BJ (cell line): ENCODE data around the gene OXA1L. TPM values are rescaled to one million over a fixed set of nuclear protein-coding genes. Genes with fewer than 3 reads are reported as not detected.
A peak's percentile ranks its signal among the peaks of the same experiment; 100 is the strongest.

ENCODE experiments used
- CTCF ChIA-PET: fragments of 350-600 bp; formaldehyde crosslinking; extraction: SDS; loops from one replicate; lab custom pipeline; 2021; ENCODE audit warnings: antibody characterized with exemption, inconsistent platforms; lab: Yijun Ruan, JAX
- POLR2A ChIA-PET: fragments of 300-600 bp; sonication (Branson Sonifier 250); formaldehyde crosslinking; extraction: SDS; loops from one replicate; lab custom pipeline; 2021; ENCODE audit warnings: antibody characterized with exemption; lab: Charles Lee
- DNase-seq: peaks from one replicate; pipeline ENCODE4 v3.0.0-alpha.2; 2011; ENCODE audit warnings: low read depth
- H3K27me3 ChIP-seq: 2 replicates; pipeline ENCODE4 v1.6.0; 2011; ENCODE audit warnings: low read length; ENCODE audit not compliant: control insufficient read depth, insufficient read depth
- H3K36me3 ChIP-seq: 2 replicates; pipeline ENCODE4 v1.5.1; 2011; ENCODE audit warnings: low read length; ENCODE audit not compliant: control insufficient read depth, insufficient read depth
- H3K4me3 ChIP-seq: 2 replicates; pipeline ENCODE4 v1.5.1; 2011; ENCODE audit warnings: low read depth, mild to moderate bottlenecking, control low read depth, low read length
- CTCF ChIP-seq: IDR thresholded peaks from 2 replicates; pipeline ENCODE4 v1.5.1; 2011; ENCODE audit warnings: low read depth, mild to moderate bottlenecking, control low read depth, inconsistent platforms, low read length, moderate library complexity; ENCODE audit not compliant: insufficient read depth
- polyA plus RNA-seq: library from polyadenylated mRNA; depleted of rRNA; stranded (reverse); fragments of >200 nt; gene quantifications from 2 replicates; pipeline ENCODE4 v1.2.3, GENCODE V29; 2011; rRNA removed
- small RNA-seq: library from RNA; depleted of rRNA; stranded (forward); fragments of <200 nt; gene quantifications from one replicate; pipeline ENCODE3, GENCODE V24; 2012; ENCODE audit warnings: low replicate concordance, low read depth; ENCODE audit not compliant: insufficient read length

OXA1L gene
- polyA plus RNA-seq, 1 experiment = 191 TPM

GRCh38 chr14:22819151-22819988 is 52.9 kb downstream of the OXA1L start:
- CTCF ChIA-PET = interaction anchor here (0.6 to 7.8 kb wide), 10 partner anchors 12 to 263 kb away, joined by 3 to 234 read pairs (median 4); partner anchors contain the start of gene MMP14
- Histone ChIP-seq H3K36me3 (no peaks in the 10 kb centered on the region), H3K4me3 (peak overlapping the region; percentile 30), H3K27me3 (no peaks in the 10 kb centered on the region)
- POLR2A ChIA-PET = interaction anchor here (0.7 kb wide), 1 partner anchor 31 kb away, joined by 11 read pairs; no protein-coding TSS in a partner anchor
- DNase-seq = peak; percentile 52
- no peak for TF ChIP-seq CTCF

GRCh38 chr14:22820731-22821130 is 54.2 kb downstream of the OXA1L start:
- ChIA-PET CTCF (interaction anchor here (1.0 to 7.8 kb wide), 4 partner anchors 16 to 264 kb away, joined by 3 to 234 read pairs (median 52); partner anchors contain the start of gene MMP14), POLR2A (no interaction called here)
- TF ChIP-seq CTCF = no peak
- DNase-seq = peak; percentile 24
- no peaks in the 10 kb centered on the region for H3K27me3 ChIP-seq
- H3K4me3 ChIP-seq = no peak overlapping the region
- no peaks in the 10 kb centered on the region for H3K36me3 ChIP-seq

- TF ChIP-seq CTCF = no peak
- no peaks in the 10 kb centered on the region for H3K27me3 ChIP-seq
- CTCF ChIA-PET = interaction anchor here (0.6 to 7.8 kb wide), 8 partner anchors 15 to 265 kb away, joined by 3 to 234 read pairs (median 9); partner anchors contain the start of gene MMP14
- no peak overlapping the region for H3K4me3 ChIP-seq
- no peaks in the 10 kb centered on the region for H3K36me3 ChIP-seq
- no peak for DNase-seq
- POLR2A ChIA-PET = no interaction called here
These were observed 54.9 kb downstream of the OXA1L start for GRCh38 chr14:22821193-22822015.

GRCh38 chr14:22822016-22822570 is 55.6 kb downstream of the OXA1L start:
- CTCF ChIA-PET = interaction anchor here (0.6 to 7.8 kb wide), 26 partner anchors 14 to 432 kb away, joined by 3 to 234 read pairs (median 4); partner anchors contain the start of genes AJUBA, LRP10, MMP14 and OXA1L
- DNase-seq = no peak
- Histone ChIP-seq H3K4me3 (peak overlapping the region; percentile 28; the same call in 1 of the 2 replicates), H3K36me3 (no peaks in the 10 kb centered on the region), H3K27me3 (no peaks in the 10 kb centered on the region)
- POLR2A ChIA-PET = interaction anchor here (0.7 to 1.7 kb wide), 2 partner anchors 29 to 264 kb away, joined by 12 to 14 read pairs; no protein-coding TSS in a partner anchor
- no peak for TF ChIP-seq CTCF

Small RNA genes lying within 50 kb of the gene (small RNA-seq; reads per million reads assigned to genes)
- not detected for gene RF00588

Other genes with a start within 250 kb of the OXA1L start
- 383 and 576 TPM in 2 replicates for gene DAD1, start 177.5 kb upstream of the OXA1L start, polyA plus RNA-seq
- gene ABHD4, start 168.4 kb upstream of the OXA1L start, polyA plus RNA-seq = 77.2 and 115 TPM in 2 replicates
- gene OR6J1, start 122.3 kb upstream of the OXA1L start, polyA plus RNA-seq = not detected in 2 replicates
- 7.5 and 9.4 TPM in 2 replicates for gene SLC7A7, start 48.7 kb downstream of the OXA1L start, polyA plus RNA-seq
- gene MRPL52, start 63.2 kb downstream of the OXA1L start, polyA plus RNA-seq = 66.7 and 78.6 TPM in 2 replicates
- 327 and 592 TPM in 2 replicates for gene MMP14, start 69.9 kb downstream of the OXA1L start, polyA plus RNA-seq
- gene LRP10, start 105.1 kb downstream of the OXA1L start, polyA plus RNA-seq = 124 and 308 TPM in 2 replicates
- 0.05 and 0.10 TPM in 2 replicates for gene REM2, start 116.5 kb downstream of the OXA1L start, polyA plus RNA-seq
- gene RBM23, start 152.5 kb downstream of the OXA1L start, polyA plus RNA-seq = 54.1 and 60.9 TPM in 2 replicates
- 128 and 152 TPM in 2 replicates for gene PRMT5, start 162.7 kb downstream of the OXA1L start, polyA plus RNA-seq
- 23.5 and 26.4 TPM in 2 replicates for gene HAUS4, start 190.4 kb downstream of the OXA1L start, polyA plus RNA-seq
- gene AJUBA, start 215.9 kb downstream of the OXA1L start, polyA plus RNA-seq = 94.7 and 109 TPM in 2 replicates
- 9.1 and 14.7 TPM in 2 replicates for gene C14orf93, start 243.5 kb downstream of the OXA1L start, polyA plus RNA-seq